ENCODE measurements around the gene SLC41A2.
"Not testable (repeated sequence)": the region's sequence is repeated elsewhere in the genome, so short reads cannot be mapped to it uniquely, and the experiment has no call there.

The SLC41A2 gene
- total RNA-seq: 2.1 reads per million, percentile 4 among the genes with 10 or more reads in this experiment

DNA sequence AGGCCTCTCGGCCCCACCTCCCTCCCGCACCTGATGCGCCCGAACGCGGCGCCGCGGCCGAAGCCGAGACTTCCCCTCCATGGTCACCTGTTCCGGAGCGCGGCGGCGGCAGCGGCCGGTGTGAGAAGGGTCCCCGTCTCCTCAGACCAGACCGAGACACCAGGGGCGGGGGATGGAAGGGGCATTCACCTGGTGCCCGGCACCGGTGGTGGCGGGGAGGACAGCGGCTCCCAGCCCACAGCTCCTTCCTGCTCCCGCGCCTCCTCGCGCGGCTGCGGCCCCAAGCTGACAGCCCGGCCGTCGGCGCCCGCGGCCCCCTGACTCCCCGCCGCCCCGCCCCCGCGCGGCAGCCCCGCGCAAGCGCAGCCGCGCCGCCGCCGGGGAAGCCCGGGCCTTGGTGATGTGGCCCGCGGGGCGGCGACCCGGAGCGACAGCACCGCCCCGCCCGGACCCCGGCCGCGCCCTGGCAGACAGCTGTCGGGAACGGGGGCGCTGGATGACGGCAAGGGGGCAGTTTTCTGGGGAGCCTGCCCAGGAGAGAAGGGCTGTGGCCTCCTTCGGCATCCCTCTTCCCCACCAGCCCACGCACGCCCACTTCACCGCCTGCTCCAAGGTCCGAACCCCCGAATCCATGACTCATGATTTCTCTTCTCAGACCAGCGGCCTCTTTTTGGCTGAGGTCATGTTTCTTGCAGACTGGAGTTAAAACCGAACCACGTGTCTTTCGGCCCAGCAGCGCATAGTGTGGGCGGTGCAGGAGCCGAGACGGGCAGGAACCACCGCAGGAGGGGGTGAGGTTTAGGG is at the start of gene SLC41A2:
Gene SLC41A2, minus strand, starts transcription at position 290 of the 804 bp plus-strand sequence. CDS start 29,763 bp downstream, outside the sequence.
- peak; percentile 69 for DNase-seq

DNA sequence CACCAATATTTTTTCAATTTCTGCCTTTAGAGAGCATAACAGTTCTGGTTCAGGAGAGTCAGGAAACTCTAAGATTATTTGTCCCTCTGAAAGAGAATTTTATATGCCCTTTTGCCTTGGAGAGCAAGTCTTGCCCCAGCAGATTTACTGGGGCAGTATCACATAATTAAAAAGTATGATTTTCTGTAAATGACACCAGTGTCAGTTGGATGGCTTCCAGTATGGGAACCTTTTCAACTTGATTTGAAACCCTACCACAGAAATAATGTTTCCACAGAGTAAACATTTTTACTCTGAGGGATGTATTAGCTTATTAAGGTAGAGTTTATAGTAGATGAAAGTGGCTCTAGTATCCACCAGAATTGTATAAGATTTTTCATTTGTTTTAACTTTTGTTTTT is 43.4 kb upstream of the SLC41A2 start:
- DNase-seq: no peak

DNA sequence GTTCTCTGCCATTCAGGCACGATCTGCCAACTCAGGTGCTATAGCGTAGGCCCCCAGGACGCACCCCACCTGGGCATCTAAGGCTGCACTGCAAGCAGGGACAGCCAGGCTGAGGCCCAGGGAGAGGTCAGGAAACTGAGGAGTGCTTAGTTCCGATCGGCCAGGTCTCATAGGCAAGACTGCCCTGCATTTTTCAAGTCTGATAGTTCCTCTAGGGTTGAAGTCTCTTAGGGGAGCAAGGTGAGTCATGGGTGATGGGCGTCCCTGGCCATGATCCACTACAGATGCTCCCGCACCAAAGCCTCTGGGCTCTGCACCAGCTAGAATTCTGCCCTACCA is 41.2 kb upstream of the SLC41A2 start:
- no peak for DNase-seq

DNA sequence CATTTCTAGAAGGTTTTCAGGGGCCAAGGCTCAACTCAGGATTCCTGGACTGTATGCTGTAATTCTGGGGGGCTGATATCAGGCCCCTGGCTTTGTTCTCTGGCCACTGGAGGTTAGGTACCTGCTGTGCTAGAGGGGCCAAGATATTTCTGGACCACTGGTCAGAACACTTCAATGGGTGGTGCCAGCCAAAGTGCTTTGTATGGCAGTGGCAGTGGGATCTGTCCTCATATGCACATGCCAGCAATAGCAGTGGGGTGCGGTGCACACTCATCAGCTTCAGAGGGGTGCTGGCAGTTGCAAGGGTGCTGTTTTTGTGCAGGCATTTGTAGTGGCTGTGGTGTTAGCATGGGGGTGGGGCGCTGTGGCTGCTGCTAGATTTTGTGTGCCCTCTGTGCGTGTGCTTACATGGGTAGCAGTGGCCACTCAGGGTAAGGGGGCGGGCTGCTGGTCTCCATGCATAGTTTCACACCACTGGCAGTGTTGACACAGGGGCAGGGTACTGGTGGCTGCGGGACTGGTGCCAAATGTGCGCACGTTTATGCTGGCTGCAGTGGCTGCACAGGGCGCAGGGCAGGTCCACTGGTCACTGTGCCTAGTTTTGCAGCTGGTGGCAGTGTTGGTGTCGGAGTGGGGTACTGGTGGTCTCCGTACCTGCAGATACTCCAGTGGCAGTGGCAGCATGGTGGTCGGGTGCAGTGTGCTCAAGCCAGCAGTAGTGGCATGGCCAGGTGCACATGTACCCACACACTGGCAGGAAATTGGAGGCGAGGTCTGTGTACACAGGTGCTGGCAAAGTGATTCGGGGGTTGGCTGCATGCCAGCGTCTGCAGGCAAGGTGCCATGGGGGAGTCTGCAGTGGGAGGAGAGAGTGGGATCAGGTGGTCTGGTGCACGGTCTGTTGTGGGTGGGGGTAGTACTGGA is 40.6 kb upstream of the SLC41A2 start:
- no peak for DNase-seq

- DNase-seq: no peak
These were observed 39.5 kb upstream of the SLC41A2 start for GRCh38 chr12:104997541-104997940.

GRCh38 chr12:104994336-104994735 is 36.2 kb upstream of the SLC41A2 start:
- no peak for DNase-seq

GRCh38 chr12:104991565-104992128 is 33.6 kb upstream of the SLC41A2 start:
- no peak for DNase-seq

- no peak for DNase-seq
These were observed 32.9 kb upstream of the SLC41A2 start for GRCh38 chr12:104990950-104991349.

GRCh38 chr12:104986022-104986941 is 28.2 kb upstream of the SLC41A2 start, which contains the start of gene NOPCHAP1:
NOPCHAP1 (plus strand) TSS chr12:104986316; CDS start chr12:104986353, 37 bp downstream.
- peak; percentile 81 for DNase-seq

DNA sequence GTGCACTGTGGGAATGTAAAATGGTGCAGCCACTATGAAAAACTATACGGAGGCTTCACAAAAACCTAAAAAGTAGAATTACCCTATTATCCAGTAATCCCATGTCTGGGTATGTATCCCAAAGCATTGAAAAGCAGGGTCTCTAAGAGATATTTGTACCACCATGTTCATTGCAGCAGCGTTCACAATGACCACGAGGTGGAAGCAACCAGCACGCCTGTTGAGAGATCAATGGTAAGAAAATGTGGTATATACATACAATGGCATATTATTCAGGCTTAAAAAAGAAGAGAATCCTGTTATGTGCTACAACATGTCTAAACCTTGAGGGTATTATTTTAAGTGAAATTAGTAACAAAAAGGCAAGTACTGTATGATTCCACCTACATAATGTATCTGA is 27.1 kb upstream of the SLC41A2 start:
- no peak for DNase-seq

- not testable (repeated sequence) for DNase-seq
These were observed 19.6 kb upstream of the SLC41A2 start for GRCh38 chr12:104977688-104978087.

DNA sequence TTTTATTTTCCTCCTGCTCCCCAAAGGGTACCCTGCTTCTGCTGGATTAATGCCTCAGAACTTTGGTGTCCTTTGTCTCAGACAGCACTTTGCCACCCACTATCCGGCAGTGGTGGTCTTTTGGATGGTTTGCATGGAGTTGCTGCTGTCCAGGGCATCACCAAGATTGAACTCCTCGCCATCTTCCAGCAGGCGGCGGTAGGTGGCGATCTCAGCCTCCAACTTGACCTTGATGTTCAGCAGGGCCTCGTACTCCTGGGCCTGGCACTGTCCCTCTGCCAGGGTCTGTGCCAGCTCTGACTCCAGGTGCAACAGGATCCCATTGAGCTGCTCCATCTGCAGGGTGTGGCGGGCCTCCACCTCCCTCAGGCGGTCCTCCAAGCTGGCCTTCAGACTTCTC is 18.6 kb upstream of the SLC41A2 start:
- DNase-seq: no peak

DNA sequence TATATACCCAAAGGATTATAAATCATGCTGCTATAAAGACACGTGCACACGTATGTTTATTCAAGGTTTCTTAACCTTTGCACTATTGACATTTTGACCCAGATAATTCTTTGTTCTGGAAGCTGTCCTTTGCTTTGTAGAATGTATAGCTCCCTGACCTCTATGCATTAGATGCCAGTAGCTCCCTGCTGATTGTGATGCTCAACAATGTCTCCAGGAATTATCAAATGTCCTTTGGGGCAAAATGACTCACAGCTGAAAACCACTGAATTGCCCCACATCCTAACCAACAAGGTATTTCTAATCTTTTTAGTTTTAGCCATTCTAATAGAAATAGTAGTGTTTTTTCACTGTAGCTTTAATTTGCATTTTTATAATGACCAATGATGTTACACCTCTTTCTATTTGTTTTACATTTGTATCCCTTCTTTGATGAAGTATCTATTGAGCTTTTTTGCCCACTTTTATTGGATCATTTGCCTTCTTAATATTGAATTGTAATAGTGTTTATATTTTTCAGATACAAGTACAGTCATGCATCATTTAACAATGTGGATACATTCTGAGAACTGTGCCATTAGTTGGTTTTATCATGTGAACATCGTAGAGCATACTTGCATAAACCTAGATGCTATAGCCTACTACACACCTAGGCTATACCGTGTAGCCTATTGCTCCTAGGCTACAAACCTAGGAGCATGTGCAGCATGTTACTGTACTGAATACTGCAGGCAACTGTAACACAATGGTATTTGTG is 17.7 kb upstream of the SLC41A2 start:
- no peak for DNase-seq

DNA sequence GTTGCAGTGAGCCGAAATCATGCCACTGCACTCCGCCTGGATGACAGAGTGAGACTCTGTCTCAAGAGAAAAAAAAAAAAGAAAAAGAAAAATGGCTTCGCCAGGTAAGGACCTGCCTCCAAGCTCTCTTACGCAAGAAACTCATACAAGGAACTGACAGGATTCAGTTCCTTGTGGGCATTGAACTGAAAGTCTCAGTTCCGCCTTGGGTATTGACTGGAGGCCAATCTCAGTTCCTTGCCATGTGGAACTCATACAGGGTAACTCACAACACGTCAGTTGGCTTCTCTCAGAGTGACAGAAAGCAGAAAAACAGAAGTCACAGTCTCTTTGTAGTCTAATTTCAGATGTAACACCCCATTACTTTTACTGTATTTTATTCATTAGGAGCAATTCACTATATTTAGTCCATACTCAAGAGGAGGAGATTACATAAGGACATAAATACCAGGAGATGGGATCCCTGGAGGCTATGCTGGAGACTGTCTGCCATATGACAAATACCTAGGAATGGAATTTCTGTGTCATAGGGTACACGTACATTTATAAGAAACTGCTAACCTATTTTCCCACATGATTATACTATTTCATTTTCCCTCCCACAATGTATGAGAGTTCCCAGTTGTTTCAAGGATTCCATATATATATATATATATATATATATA is 16.7 kb upstream of the SLC41A2 start:
- no peak for DNase-seq

DNA sequence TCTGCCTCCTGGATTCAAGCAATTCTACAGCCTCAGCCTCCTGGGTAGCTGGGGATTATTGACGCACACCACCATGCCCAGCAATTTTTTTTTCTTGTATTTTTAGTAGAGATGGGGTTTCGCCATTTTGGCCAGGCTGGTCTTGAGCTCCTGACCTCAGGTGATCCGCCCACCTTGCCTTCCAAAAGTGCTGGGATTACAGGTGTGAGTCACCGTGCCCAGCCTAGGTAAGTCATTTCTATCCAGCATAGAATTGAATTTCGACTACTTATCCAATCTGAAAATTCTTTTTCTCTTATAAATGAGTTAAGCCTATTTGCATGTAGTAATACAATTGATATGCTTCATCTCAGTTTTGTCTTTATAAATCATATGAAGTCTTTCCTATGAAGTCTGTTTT is 15.2 kb upstream of the SLC41A2 start:
- no peak for DNase-seq

DNA sequence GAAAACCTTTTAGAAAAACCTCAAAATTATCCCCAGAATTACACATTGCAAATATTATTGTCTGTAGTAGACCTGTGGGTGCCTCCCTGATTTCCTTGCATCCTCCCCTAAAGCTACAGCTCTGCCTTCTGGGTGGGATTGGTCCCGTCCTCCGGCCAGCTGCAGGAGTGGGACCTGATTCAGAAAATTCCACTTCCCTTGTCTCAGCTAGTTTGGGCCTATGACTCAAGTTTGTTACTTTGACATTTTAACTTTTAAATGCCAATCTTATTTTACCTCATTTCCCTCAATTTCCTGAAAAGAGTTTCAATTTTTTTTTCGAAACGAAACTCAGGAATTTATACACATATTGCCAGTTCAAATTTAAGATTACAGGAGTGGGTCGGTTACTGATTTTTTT is 13.2 kb upstream of the SLC41A2 start:
- DNase-seq: no peak

GRCh38 chr12:104969343-104969742 is 11.3 kb upstream of the SLC41A2 start:
- DNase-seq: no peak

DNA sequence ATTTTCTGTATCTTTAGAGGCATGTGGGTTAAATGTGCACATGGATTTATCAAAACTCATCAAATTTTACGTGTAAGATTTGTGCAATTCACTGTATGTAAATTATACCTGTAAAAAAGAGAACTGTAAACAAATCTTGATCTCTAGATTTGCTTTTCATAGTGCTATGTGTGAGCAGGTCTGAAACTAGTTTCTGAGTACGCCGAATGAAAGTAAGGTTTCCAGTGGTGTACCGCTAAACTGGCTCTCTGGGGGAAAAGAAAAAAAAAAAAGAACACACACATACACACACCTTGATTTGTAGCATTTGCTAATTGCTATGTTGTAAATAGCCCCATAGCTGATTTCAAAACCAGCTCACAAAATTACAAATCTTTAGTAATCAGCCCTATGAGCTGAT is 8.6 kb upstream of the SLC41A2 start:
- no peak for DNase-seq

- DNase-seq: no peak
These were observed 6.7 kb upstream of the SLC41A2 start for GRCh38 chr12:104964856-104965205.

DNA sequence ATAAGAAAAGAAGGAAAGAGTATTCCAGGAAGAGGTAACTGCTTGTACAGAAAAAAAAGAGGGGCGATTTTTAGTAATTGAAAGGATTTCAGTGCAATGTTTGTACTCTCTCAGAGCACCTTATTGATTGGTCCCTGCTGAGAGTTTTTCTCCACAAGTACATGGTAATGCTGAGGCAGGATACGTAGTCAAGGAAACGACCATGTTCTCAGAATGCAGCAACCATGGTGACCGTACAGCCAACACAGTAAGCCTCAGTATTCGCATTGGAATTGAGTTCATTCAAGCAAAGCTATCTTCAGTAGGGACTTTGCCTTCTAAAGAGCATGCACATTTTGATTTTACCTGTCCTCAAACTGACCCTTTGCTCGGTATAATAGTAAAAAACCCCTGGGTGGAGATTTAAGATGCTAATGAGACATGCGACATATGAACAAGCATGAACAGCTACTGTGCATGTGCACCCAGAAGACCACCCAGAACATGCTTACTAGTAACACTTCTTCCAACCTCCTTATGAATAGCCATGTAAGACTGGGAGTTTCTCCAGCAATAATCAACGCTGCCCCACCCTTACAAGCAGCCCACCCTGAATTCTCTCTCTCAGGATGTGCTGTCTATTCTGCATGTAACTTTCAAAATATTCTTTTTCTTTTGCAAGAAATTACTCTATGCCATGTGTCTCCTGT is 6.2 kb upstream of the SLC41A2 start:
- DNase-seq: no peak

Data from effector CD4-positive, alpha-beta T cell (primary cell).